IMR-90 (cell line): ENCODE measurements around the gene SUCLA2. TPM values are rescaled to one million over a fixed set of nuclear protein-coding genes. Genes with fewer than 3 reads are reported as not detected.

ENCODE experiments used
- ATAC-seq: fragments of 200-7000 bp; cut with Tn5 transposase; 2 replicates; pipeline ENCODE4 v1.9.1; 2020; ENCODE audit warnings: low read depth, mild to moderate bottlenecking, moderate library complexity
- BruUV-seq: library from RNA; stranded (reverse); fragments of 400-500 nt; replicated peaks from 2 replicates; lab custom pipeline; 2021; lab: Mats Ljungman, UMichigan
- CTCF ChIA-PET: fragments of 300-600 bp; formaldehyde crosslinking; extraction: SDS; loops from one replicate; lab custom pipeline; 2021; ENCODE audit warnings: antibody characterized with exemption; lab: Yijun Ruan, JAX
- POLR2A ChIA-PET: fragments of 300-600 bp; sonication (Branson Sonifier 250); formaldehyde crosslinking; loops from one replicate; lab custom pipeline; 2022; ENCODE audit warnings: antibody characterized with exemption; ENCODE audit not compliant: unreplicated experiment; lab: Charles Lee
- DNase-seq: peaks from one replicate; pipeline ENCODE4 v3.0.0; 2013
- H2AFZ ChIP-seq: replicated peaks from 2 replicates; pipeline ENCODE3; 2013; ENCODE audit warnings: low read length, mild to moderate bottlenecking; ENCODE audit not compliant: poor library complexity
- H2AK5ac ChIP-seq: 2 replicates; pipeline ENCODE4 v1.6.1; 2013; ENCODE audit warnings: low read depth, low read length, inconsistent platforms
- H2AK9ac ChIP-seq: replicated peaks from 2 replicates; pipeline ENCODE3; 2013; ENCODE audit warnings: mild to moderate bottlenecking, low read depth, low read length, moderate library complexity; ENCODE audit not compliant: poor library complexity
- H2BK120ac ChIP-seq: 2 replicates; pipeline ENCODE4 v1.6.1; 2013; ENCODE audit warnings: low read depth, low read length, inconsistent platforms
- H2BK15ac ChIP-seq: 3 replicates; pipeline ENCODE4 v1.6.1; 2013; ENCODE audit warnings: low read depth, low read length, inconsistent platforms
- H2BK20ac ChIP-seq: 2 replicates; pipeline ENCODE4 v1.6.1; 2013; ENCODE audit warnings: low read depth, mild to moderate bottlenecking, inconsistent platforms, low read length, moderate library complexity
- H2BK5ac ChIP-seq: 2 replicates; pipeline ENCODE4 v1.6.1; 2013; ENCODE audit warnings: mild to moderate bottlenecking, low read depth, low read length, inconsistent platforms; ENCODE audit not compliant: poor library complexity, severe bottlenecking
- H3K14ac ChIP-seq: replicated peaks from 2 replicates; pipeline ENCODE4 v1.6.1; 2013; ENCODE audit warnings: low read depth, low read length, inconsistent platforms
- H3K18ac ChIP-seq: 2 replicates; pipeline ENCODE4 v1.6.1; 2013; ENCODE audit warnings: low read depth, low read length, control low read depth
- H3K23ac ChIP-seq: 2 replicates; pipeline ENCODE4 v1.6.1; 2013; ENCODE audit warnings: low read depth, low read length, inconsistent platforms
- H3K27ac ChIP-seq: 2 replicates; pipeline ENCODE4 v1.5.1; 2013; ENCODE audit warnings: mild to moderate bottlenecking, control low read depth, low read length; ENCODE audit not compliant: insufficient read depth
- H3K27me3 ChIP-seq: 2 replicates; pipeline ENCODE4 v1.6.1; 2013; ENCODE audit warnings: low read length; ENCODE audit not compliant: control insufficient read depth, insufficient read depth
- H3K36me3 ChIP-seq: 2 replicates; pipeline ENCODE4 v1.6.1; 2013; ENCODE audit warnings: low read length, mixed read lengths; ENCODE audit not compliant: control insufficient read depth, insufficient read depth
- H3K4ac ChIP-seq: 2 replicates; pipeline ENCODE4 v1.6.1; 2013; ENCODE audit warnings: low read depth, low read length, inconsistent platforms
- H3K4me1 ChIP-seq: 2 replicates; pipeline ENCODE4 v1.6.1; 2013; ENCODE audit warnings: low read length, mixed read lengths; ENCODE audit not compliant: control insufficient read depth, insufficient read depth
- H3K4me2 ChIP-seq: 2 replicates; pipeline ENCODE4 v1.6.1; 2013; ENCODE audit warnings: low read depth, mild to moderate bottlenecking, control low read depth, low read length, moderate library complexity
- H3K4me3 ChIP-seq: 2 replicates; pipeline ENCODE4 v1.5.1; 2013; ENCODE audit warnings: low read depth, mild to moderate bottlenecking, control low read depth, low read length, moderate library complexity; ENCODE audit not compliant: insufficient read depth
- H3K56ac ChIP-seq: 2 replicates; pipeline ENCODE4 v1.6.1; 2013; ENCODE audit warnings: low read length, inconsistent platforms; ENCODE audit not compliant: insufficient read depth; ENCODE audit errors: extremely low read depth
- H3K79me1 ChIP-seq, 2 experiments: 2 replicates each; pipeline ENCODE4 v1.6.1; 2013; ENCODE audit warnings: low read length in 2 of 2, inconsistent platforms in 1 of 2, low read depth in 1 of 2
- H3K9ac ChIP-seq: 2 replicates; pipeline ENCODE4 v1.6.1; 2013; ENCODE audit warnings: low read depth, low read length, control low read depth
- H3K9me1 ChIP-seq: 2 replicates; pipeline ENCODE4 v1.6.1; 2013; ENCODE audit warnings: low read length, inconsistent platforms; ENCODE audit not compliant: insufficient read depth
- H3K9me3 ChIP-seq: 2 replicates; pipeline ENCODE4 v1.6.1; 2013; ENCODE audit warnings: low read length; ENCODE audit not compliant: control insufficient read depth, insufficient read depth
- H4K20me1 ChIP-seq: 2 replicates; pipeline ENCODE4 v1.6.1; 2013; ENCODE audit warnings: low read length, inconsistent platforms; ENCODE audit not compliant: insufficient read depth
- H4K5ac ChIP-seq: 2 replicates; pipeline ENCODE4 v1.6.1; 2013; ENCODE audit warnings: mild to moderate bottlenecking, low read depth, low read length, control low read depth
- H4K8ac ChIP-seq, 2 experiments: 2 replicates each; pipeline ENCODE4 v1.6.1; 2013; ENCODE audit warnings: low read depth in 2 of 2, low read length in 2 of 2, control low read depth in 1 of 2, inconsistent platforms in 1 of 2
- H4K91ac ChIP-seq: 2 replicates; pipeline ENCODE4 v1.6.1; 2013; ENCODE audit warnings: low read depth, low read length, inconsistent platforms; ENCODE audit not compliant: insufficient read depth
- BHLHE40 ChIP-seq: fragments of 150-350 bp; IDR thresholded peaks from 2 replicates; pipeline ENCODE4 v1.6.1; 2016; ENCODE audit warnings: mild to moderate bottlenecking, low read depth, low read length
- CEBPB ChIP-seq: IDR thresholded peaks from 2 replicates; pipeline ENCODE4 v1.6.1; 2012; ENCODE audit warnings: low read depth, low read length, improper control_type of control experiment
- CHD1 ChIP-seq: IDR thresholded peaks from 2 replicates; pipeline ENCODE4 v1.6.1; 2012; ENCODE audit warnings: low read depth, low read length, improper control_type of control experiment
- CTCF ChIP-seq: conservative IDR thresholded peaks from 2 replicates; pipeline ENCODE4 v1.5.1; 2012; ENCODE audit warnings: mild to moderate bottlenecking, low read depth, low read length, improper control_type of control experiment
- ELK1 ChIP-seq: fragments of 150-350 bp; IDR thresholded peaks from 2 replicates; pipeline ENCODE4 v1.6.1; 2016; ENCODE audit warnings: low read depth, mild to moderate bottlenecking, low read length, moderate library complexity, borderline replicate concordance
- POLR2A ChIP-seq: IDR thresholded peaks from 2 replicates; pipeline ENCODE4 v1.6.1; 2012; ENCODE audit warnings: mild to moderate bottlenecking, low read depth, low read length
- RFX5 ChIP-seq: IDR thresholded peaks from 2 replicates; pipeline ENCODE4 v1.8.0; 2012; ENCODE audit warnings: low read depth, mild to moderate bottlenecking, low read length, moderate library complexity
- SMC3 ChIP-seq: fragments of 150-350 bp; IDR thresholded peaks from 2 replicates; pipeline ENCODE4 v1.6.1; 2016; ENCODE audit warnings: low read depth, mild to moderate bottlenecking, antibody characterized with exemption, low read length, moderate library complexity
- WGBS, 2 experiments: methylation state at CpG; one replicate each; pipeline versions ENCODE4 v1.1.5 to v1.1.7; 2013; ENCODE audit warnings: missing lambda C conversion rate in 2 of 2; ENCODE audit not compliant: insufficient read length in 1 of 2; ENCODE audit errors: extremely low coverage in 2 of 2; 5-methylcytosine and 5-hydroxymethylcytosine counted together
- dilution Hi-C: fragments of 300-500 bp; cut with HindIII; formaldehyde crosslinking; loops from one replicate; pipeline ENCODE4 v1.14.3; 2018; ENCODE audit warnings: low sequenced_read_pairs; ENCODE audit not compliant: unreplicated experiment
- in situ Hi-C: fragments of 300-500 bp; cut with MboI; formaldehyde crosslinking; loops from 3 replicates; pipeline ENCODE4 v1.14.3; 2019; ENCODE audit warnings: low sequenced_read_pairs, inconsistent platforms, mixed read lengths
- intact Hi-C: fragments of 100-400 bp; cut with micrococcal nuclease; formaldehyde crosslinking; loops from 2 replicates; pipeline ENCODE4 v1.10.0; 2022
- polyA plus RNA-seq, 3 experiments: library from polyadenylated mRNA; depleted of rRNA; stranded (reverse); fragments of >200 nt; gene quantifications; 2 replicates each; pipeline ENCODE4 v1.2.3, GENCODE V29; 2012; ENCODE audit warnings: low replicate concordance in 1 of 3
- total RNA-seq: library from RNA; depleted of rRNA; stranded (reverse); fragments of >200 nt; gene quantifications from 2 replicates; pipeline ENCODE4 v1.2.3, GENCODE V29; 2012

Gene SUCLA2
- total and polyA plus RNA-seq, 2 of the 4 experiments (the other 2 are of a cell fraction): 31.5 to 36.1 TPM

- Histone ChIP-seq H2AK9ac (no peak overlapping the region), H3K27me3 (no peaks in the 10 kb centered on the region), H3K23ac (no peak overlapping the region), H3K36me3 (no peaks in the 10 kb centered on the region), H4K20me1 (no peaks in the 10 kb centered on the region), H2BK15ac (no peak overlapping the region), H3K4me3 (no peak overlapping the region), H3K18ac (no peak overlapping the region), H2BK20ac (no peak overlapping the region), H3K4me2 (no peak overlapping the region; the same call in 1 of the 2 replicates), H3K4ac (no peak overlapping the region), H3K9ac (no peak overlapping the region), H4K91ac (no peak overlapping the region), H3K9me1 (no peaks in the 10 kb centered on the region), H4K5ac (no peak overlapping the region), H2AFZ (no peak overlapping the region), H3K79me1 (no peaks in the 10 kb centered on the region), H4K8ac (peak overlapping the region in 1 of 2 experiments; percentile 7; a peak in 1 of 4 replicates), H3K9me3 (no peaks in the 10 kb centered on the region; the same call in 1 of the 2 replicates), H3K56ac (no peak overlapping the region), H2BK120ac (no peak overlapping the region), H3K4me1 (peaks cover 3% of the 10 kb centered on the region), H2AK5ac (no peak overlapping the region), H2BK5ac (no peak overlapping the region), H3K27ac (no peak overlapping the region), H3K14ac (peak overlapping the region; percentile 34; the same call in 1 of the 2 replicates)
- no CpG with 5 or more reads among the region's 1 CpG for WGBS, 2 experiments
- TF ChIP-seq BHLHE40 (no peak), SMC3 (no peak), POLR2A (no peak), CHD1 (no peak), CTCF (no peak), CEBPB (peak; percentile 89), ELK1 (no peak), RFX5 (no peak)
- intact Hi-C loops (no loop called here), in situ Hi-C loops (no loop called here), dilution Hi-C loops (no loop called here)
- ATAC-seq (peak; percentile 73), DNase-seq (peak; percentile 51)
- ChIA-PET CTCF (no interaction called here), POLR2A (no interaction called here)
- BruUV-seq: no TSS peak
These were observed 8.2 kb upstream of the SUCLA2 start for GRCh38 chr13:48009284-48009683.
